Measurements from ENCODE around the gene GALNT15. TPM values are rescaled to one million over a fixed set of nuclear protein-coding genes. Genes with fewer than 3 reads are reported as not detected.

Gene GALNT15
- total RNA-seq, 1 donor from 2014 or later: 0.95 TPM

DNA sequence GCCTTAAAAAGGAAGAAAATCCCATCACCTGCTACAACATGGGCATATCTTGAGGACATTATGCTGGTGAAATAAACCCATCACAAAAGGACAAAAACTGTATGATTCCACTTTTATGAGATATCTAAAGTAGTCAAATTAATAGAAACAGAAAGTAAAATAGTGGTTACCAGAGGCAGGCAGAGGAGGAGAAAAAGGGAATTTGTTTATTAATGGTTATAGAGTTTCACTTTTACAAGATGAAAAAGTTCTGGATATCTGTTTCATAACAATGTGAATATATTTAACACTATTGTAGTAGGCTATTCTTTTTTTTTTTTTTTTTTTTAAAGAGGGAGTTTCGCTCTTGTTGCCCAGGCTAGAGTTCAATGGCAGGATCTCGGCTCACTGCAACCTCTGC lies 49.8 kb downstream of the GALNT15 start:
- H2AFZ ChIP-seq (ENCODE audit: low read depth, low read length): no peak overlapping the region
- H3K4me3 Mint-ChIP-seq (ENCODE audit: unreplicated experiment): no peak overlapping the region
- no peak for TF ChIP-seq EZH2 (IDR thresholded peaks at IDR 0.05; ENCODE audit: insufficient read depth, low read length)
- TF ChIP-seq, protein P1, sequence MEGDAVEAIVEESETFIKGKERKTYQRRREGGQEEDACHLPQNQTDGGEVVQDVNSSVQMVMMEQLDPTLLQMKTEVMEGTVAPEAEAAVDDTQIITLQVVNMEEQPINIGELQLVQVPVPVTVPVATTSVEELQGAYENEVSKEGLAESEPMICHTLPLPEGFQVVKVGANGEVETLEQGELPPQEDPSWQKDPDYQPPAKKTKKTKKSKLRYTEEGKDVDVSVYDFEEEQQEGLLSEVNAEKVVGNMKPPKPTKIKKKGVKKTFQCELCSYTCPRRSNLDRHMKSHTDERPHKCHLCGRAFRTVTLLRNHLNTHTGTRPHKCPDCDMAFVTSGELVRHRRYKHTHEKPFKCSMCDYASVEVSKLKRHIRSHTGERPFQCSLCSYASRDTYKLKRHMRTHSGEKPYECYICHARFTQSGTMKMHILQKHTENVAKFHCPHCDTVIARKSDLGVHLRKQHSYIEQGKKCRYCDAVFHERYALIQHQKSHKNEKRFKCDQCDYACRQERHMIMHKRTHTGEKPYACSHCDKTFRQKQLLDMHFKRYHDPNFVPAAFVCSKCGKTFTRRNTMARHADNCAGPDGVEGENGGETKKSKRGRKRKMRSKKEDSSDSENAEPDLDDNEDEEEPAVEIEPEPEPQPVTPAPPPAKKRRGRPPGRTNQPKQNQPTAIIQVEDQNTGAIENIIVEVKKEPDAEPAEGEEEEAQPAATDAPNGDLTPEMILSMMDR (IDR thresholded peaks at IDR 0.05; ENCODE audit: insufficient read depth, low read depth, low read length): no peak
- H3K9ac ChIP-seq (ENCODE audit: low read length): no peak overlapping the region
- H3K9me3 ChIP-seq (ENCODE audit: insufficient read depth, low read depth, low read length): no peaks in the 10 kb centered on the region
- H4K20me1 ChIP-seq (ENCODE audit: insufficient read depth, low read length): no peaks in the 10 kb centered on the region
- no peak overlapping the region for H3K4me3 ChIP-seq (ENCODE audit: insufficient read depth, low read depth, low read length)
- peaks cover 7% of the 10 kb centered on the region for H3K9me3 Mint-ChIP-seq (ENCODE audit: unreplicated experiment)
- DNase-seq (ENCODE audit: low read depth) (no peak), FAIRE-seq (no peak)
- H3K27me3 Mint-ChIP-seq (ENCODE audit: low read depth, unreplicated experiment): peaks cover 3% of the 10 kb centered on the region
- H3K4me2 ChIP-seq (ENCODE audit: low read length): no peak overlapping the region
- H3K79me2 ChIP-seq (ENCODE audit: insufficient read depth, low read length): no peaks in the 10 kb centered on the region
- no peak overlapping the region for H3K27ac Mint-ChIP-seq (ENCODE audit: unreplicated experiment)
- no peaks in the 10 kb centered on the region for H3K4me1 ChIP-seq (ENCODE audit: insufficient read depth, low read length)
- no peaks in the 10 kb centered on the region for H3K36me3 ChIP-seq (ENCODE audit: insufficient read depth, low read length)
- H3K27ac ChIP-seq (ENCODE audit: low read depth, low read length): no peak overlapping the region
- no peaks in the 10 kb centered on the region for H3K27me3 ChIP-seq (ENCODE audit: insufficient read depth, low read length)
- peaks cover 2% of the 10 kb centered on the region for H3K4me1 Mint-ChIP-seq (ENCODE audit: low read depth, unreplicated experiment)
- no peaks in the 10 kb centered on the region for H3K36me3 Mint-ChIP-seq (ENCODE audit: low read depth, unreplicated experiment)

DNA sequence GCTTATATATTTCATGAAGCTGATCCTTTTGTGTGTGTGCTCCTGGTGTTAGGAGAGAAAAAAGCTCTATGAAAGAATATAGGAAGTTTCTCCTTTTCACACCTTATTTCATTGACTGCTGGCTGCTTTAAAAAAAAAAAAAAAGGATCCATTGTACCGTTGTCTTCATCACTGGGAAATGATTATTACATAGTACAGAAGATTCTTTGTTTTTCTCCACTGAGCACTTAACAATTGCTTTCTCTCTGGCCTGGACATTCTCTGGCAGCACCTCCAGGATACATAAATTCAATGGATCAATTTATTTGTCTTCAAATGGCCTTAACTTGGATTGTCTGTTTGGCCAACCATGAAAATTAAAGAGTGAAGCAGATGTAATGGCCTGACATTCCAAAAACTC lies 53.1 kb downstream of the GALNT15 start:
- H4K20me1 ChIP-seq (ENCODE audit: insufficient read depth, low read length): no peaks in the 10 kb centered on the region
- H3K4me1 ChIP-seq (ENCODE audit: insufficient read depth, low read length): no peaks in the 10 kb centered on the region
- H3K36me3 Mint-ChIP-seq (ENCODE audit: low read depth, unreplicated experiment): peaks cover 2% of the 10 kb centered on the region
- no peak overlapping the region for H2AFZ ChIP-seq (ENCODE audit: low read depth, low read length)
- H3K9me3 Mint-ChIP-seq (ENCODE audit: unreplicated experiment): no peaks in the 10 kb centered on the region
- no peak overlapping the region for H3K4me3 Mint-ChIP-seq (ENCODE audit: unreplicated experiment)
- H3K36me3 ChIP-seq (ENCODE audit: insufficient read depth, low read length): no peaks in the 10 kb centered on the region
- H3K9me3 ChIP-seq (ENCODE audit: insufficient read depth, low read depth, low read length): no peaks in the 10 kb centered on the region
- H3K27ac ChIP-seq (ENCODE audit: low read depth, low read length): no peak overlapping the region
- H3K27ac Mint-ChIP-seq (ENCODE audit: unreplicated experiment): no peak overlapping the region
- peaks cover 3% of the 10 kb centered on the region for H3K27me3 Mint-ChIP-seq (ENCODE audit: low read depth, unreplicated experiment)
- no peaks in the 10 kb centered on the region for H3K79me2 ChIP-seq (ENCODE audit: insufficient read depth, low read length)
- no peaks in the 10 kb centered on the region for H3K27me3 ChIP-seq (ENCODE audit: insufficient read depth, low read length)
- DNase-seq (ENCODE audit: low read depth) (no peak), FAIRE-seq (no peak)
- no peak for TF ChIP-seq EZH2 (IDR thresholded peaks at IDR 0.05; ENCODE audit: insufficient read depth, low read length)
- TF ChIP-seq, protein P1 (IDR thresholded peaks at IDR 0.05; ENCODE audit: insufficient read depth, low read depth, low read length): no peak
- no peak overlapping the region for H3K9ac ChIP-seq (ENCODE audit: low read length)
- no peak overlapping the region for H3K4me2 ChIP-seq (ENCODE audit: low read length)
- H3K4me1 Mint-ChIP-seq (ENCODE audit: low read depth, unreplicated experiment): peaks cover 2% of the 10 kb centered on the region
- no peak overlapping the region for H3K4me3 ChIP-seq (ENCODE audit: insufficient read depth, low read depth, low read length)

DNA sequence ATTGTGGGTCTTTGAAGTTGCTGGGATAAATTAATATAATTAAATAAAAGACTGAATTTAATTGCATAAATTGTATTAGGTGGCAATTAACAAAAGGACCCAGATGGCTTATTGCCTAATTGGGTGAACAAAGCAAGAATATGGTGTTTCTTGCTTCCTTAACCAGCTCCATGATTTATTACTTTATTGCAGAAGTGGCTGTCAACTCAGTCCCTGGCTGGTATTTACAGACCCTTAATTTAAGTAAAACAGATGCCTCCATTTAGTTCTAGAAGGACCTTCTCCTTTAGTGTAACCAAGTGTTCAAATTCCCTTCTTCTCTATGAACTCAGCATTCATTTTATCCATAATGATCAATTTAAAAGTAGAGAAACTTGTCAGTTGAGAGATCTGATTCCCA lies 55.2 kb downstream of the GALNT15 start:
- Histone ChIP-seq H3K36me3 (ENCODE audit: insufficient read depth, low read length) (no peaks in the 10 kb centered on the region), H3K27ac (ENCODE audit: low read depth, low read length) (no peak overlapping the region), H3K4me3 (ENCODE audit: insufficient read depth, low read depth, low read length) (no peak overlapping the region), H3K4me2 (ENCODE audit: low read length) (no peak overlapping the region), H3K9me3 (ENCODE audit: insufficient read depth, low read depth, low read length) (no peaks in the 10 kb centered on the region), H3K9ac (ENCODE audit: low read length) (no peak overlapping the region), H3K27me3 (ENCODE audit: insufficient read depth, low read length) (no peaks in the 10 kb centered on the region), H3K79me2 (ENCODE audit: insufficient read depth, low read length) (no peaks in the 10 kb centered on the region), H4K20me1 (ENCODE audit: insufficient read depth, low read length) (no peaks in the 10 kb centered on the region), H3K4me1 (ENCODE audit: insufficient read depth, low read length) (no peaks in the 10 kb centered on the region), H2AFZ (ENCODE audit: low read depth, low read length) (no peak overlapping the region)
- no peak for TF ChIP-seq EZH2 (IDR thresholded peaks at IDR 0.05; ENCODE audit: insufficient read depth, low read length)
- TF ChIP-seq, protein P1 (IDR thresholded peaks at IDR 0.05; ENCODE audit: insufficient read depth, low read depth, low read length): no peak
- Mint-ChIP-seq H3K36me3 (ENCODE audit: low read depth, unreplicated experiment) (peaks cover 2% of the 10 kb centered on the region), H3K4me3 (ENCODE audit: unreplicated experiment) (no peak overlapping the region), H3K27ac (ENCODE audit: unreplicated experiment) (no peak overlapping the region), H3K9me3 (ENCODE audit: unreplicated experiment) (no peaks in the 10 kb centered on the region), H3K27me3 (ENCODE audit: low read depth, unreplicated experiment) (peaks cover 3% of the 10 kb centered on the region), H3K4me1 (ENCODE audit: low read depth, unreplicated experiment) (peaks cover 2% of the 10 kb centered on the region)
- FAIRE-seq (no peak), DNase-seq (ENCODE audit: low read depth) (no peak)

All from astrocyte (in vitro differentiated cells and primary cell).